ENCODE results near the gene SEMA4D. TPM values are rescaled to one million over a fixed set of nuclear protein-coding genes. Genes with fewer than 3 reads are reported as not detected.
"Not testable (repeated sequence)": the region's sequence is repeated elsewhere in the genome, so short reads cannot be mapped to it uniquely, and the experiment has no call there.

SEMA4D gene
- total RNA-seq, 3 donors from 2014 or later (not counting 1 experiment from before 2014, with no cell fraction given): 354 to 448 (median 420) TPM

- intact Hi-C loops (cut with micrococcal nuclease): no loop called here
- H3K36me3 Mint-ChIP-seq: no peaks in the 10 kb centered on the region
Measured at GRCh38 chr9:89481538-89481915, 16.4 kb downstream of the SEMA4D start.

GRCh38 chr9:89480825-89481537 is 16.9 kb downstream of the SEMA4D start:
- Histone ChIP-seq H3K4me3 (ENCODE audit: low read length) (no peak overlapping the region), H3K4me1 (ENCODE audit: control insufficient read depth, insufficient read depth, low read length) (peaks cover 86% of the 10 kb centered on the region), H3K27me3 (ENCODE audit: control insufficient read depth, insufficient read depth, low read length) (no peaks in the 10 kb centered on the region), H3K9me3 (ENCODE audit: control insufficient read depth, insufficient read depth, low read length) (no peaks in the 10 kb centered on the region), H3K27ac (ENCODE audit: low read length) (peak overlapping the region; percentile 48), H3K36me3 (ENCODE audit: control insufficient read depth, insufficient read depth, low read length) (peaks cover 14% of the 10 kb centered on the region)
- Mint-ChIP-seq H3K4me3 (peak overlapping the region; percentile 81), H3K9me3 (no peaks in the 10 kb centered on the region), H3K27me3 (ENCODE audit: low read depth in 2 of 2) (no peaks in the 10 kb centered on the region), H3K4me1 (peaks cover 89 to 98% of the 10 kb centered on the region in 2 donors), H3K36me3 (no peaks in the 10 kb centered on the region), H3K27ac (peak overlapping the region; percentile 63 to 78)
- WGBS (ENCODE audit: insufficient coverage): 57% methylated on average over 15 of the region's 15 CpGs
- no peak for TF ChIP-seq CTCF (IDR thresholded peaks at IDR 0.05)
- ATAC-seq (no peak), DNase-seq (no peak)
- intact Hi-C loops (cut with micrococcal nuclease): no loop called here

More at GRCh38 chr9:89481538-89481915, 16.4 kb downstream of the SEMA4D start:
- peak overlapping the region; percentile 63 to 78 for H3K27ac Mint-ChIP-seq
- peaks cover 89 to 98% of the 10 kb centered on the region in 2 donors for H3K4me1 Mint-ChIP-seq
- Histone ChIP-seq H3K36me3 (ENCODE audit: control insufficient read depth, insufficient read depth, low read length) (peaks cover 10% of the 10 kb centered on the region), H3K4me3 (ENCODE audit: low read length) (no peak overlapping the region), H3K27me3 (ENCODE audit: control insufficient read depth, insufficient read depth, low read length) (no peaks in the 10 kb centered on the region), H3K4me1 (ENCODE audit: control insufficient read depth, insufficient read depth, low read length) (peaks cover 82% of the 10 kb centered on the region), H3K9me3 (ENCODE audit: control insufficient read depth, insufficient read depth, low read length) (no peaks in the 10 kb centered on the region), H3K27ac (ENCODE audit: low read length) (peak overlapping the region; percentile 48)
- H3K4me3 Mint-ChIP-seq: peak overlapping the region; percentile 81
- DNase-seq: peak in 1 of 2 donors; percentile 71
- TF ChIP-seq CTCF (IDR thresholded peaks at IDR 0.05): no peak
- no peaks in the 10 kb centered on the region for H3K27me3 Mint-ChIP-seq (ENCODE audit: low read depth in 2 of 2)
- H3K9me3 Mint-ChIP-seq: no peaks in the 10 kb centered on the region
- WGBS (ENCODE audit: insufficient coverage): 62% methylated on average over 11 of the region's 11 CpGs
- peak in 1 of 3 donors; percentile 19 for ATAC-seq

GRCh38 chr9:89480372-89480771 is 17.5 kb downstream of the SEMA4D start:
- H3K9me3 Mint-ChIP-seq; H3K4me3 Mint-ChIP-seq; H3K4me3 ChIP-seq (ENCODE audit: low read length); H3K36me3 Mint-ChIP-seq; DNase-seq; H3K27me3 ChIP-seq (ENCODE audit: control insufficient read depth, insufficient read depth, low read length); H3K27me3 Mint-ChIP-seq (ENCODE audit: low read depth in 2 of 2); H3K27ac ChIP-seq (ENCODE audit: low read length); ATAC-seq; intact Hi-C loops (cut with micrococcal nuclease); H3K9me3 ChIP-seq (ENCODE audit: control insufficient read depth, insufficient read depth, low read length): not testable (repeated sequence)
- peak overlapping the region; percentile 63 to 87 for H3K27ac Mint-ChIP-seq
- WGBS (ENCODE audit: insufficient coverage): 96% methylated on average over 27 of the region's 27 CpGs
- H3K4me1 ChIP-seq (ENCODE audit: control insufficient read depth, insufficient read depth, low read length): peaks cover 87% of the 10 kb centered on the region
- H3K4me1 Mint-ChIP-seq: peaks cover 91 to 98% of the 10 kb centered on the region in 2 donors
- peaks cover 12% of the 10 kb centered on the region for H3K36me3 ChIP-seq (ENCODE audit: control insufficient read depth, insufficient read depth, low read length)

GRCh38 chr9:89479669-89480011 is 18.3 kb downstream of the SEMA4D start:
- Mint-ChIP-seq H3K4me3 (peak overlapping the region; percentile 80), H3K27ac (peak overlapping the region; percentile 87 to 91), H3K4me1 (peaks cover 87 to 95% of the 10 kb centered on the region in 2 donors)
- H3K9me3 Mint-ChIP-seq; ATAC-seq; H3K36me3 Mint-ChIP-seq; H3K27me3 Mint-ChIP-seq (ENCODE audit: low read depth in 2 of 2); H3K27me3 ChIP-seq (ENCODE audit: control insufficient read depth, insufficient read depth, low read length); intact Hi-C loops (cut with micrococcal nuclease); H3K4me3 ChIP-seq (ENCODE audit: low read length); DNase-seq; H3K27ac ChIP-seq (ENCODE audit: low read length); H3K9me3 ChIP-seq (ENCODE audit: control insufficient read depth, insufficient read depth, low read length): not testable (repeated sequence)
- H3K4me1 ChIP-seq (ENCODE audit: control insufficient read depth, insufficient read depth, low read length): peaks cover 91% of the 10 kb centered on the region
- 49% methylated on average over 8 of the region's 17 CpGs for WGBS (ENCODE audit: insufficient coverage)
- peaks cover 17% of the 10 kb centered on the region for H3K36me3 ChIP-seq (ENCODE audit: control insufficient read depth, insufficient read depth, low read length)
